A673 (cell line): ENCODE data around the gene TSPYL4.

Source experiments
- EZH2 ChIP-seq: fragments of 200-600 bp; sonication (generic); IDR thresholded peaks from 2 replicates; pipeline ENCODE4 v1.6.1; 2017; ENCODE audit warnings: borderline replicate concordance, low read depth, mild to moderate bottlenecking, mixed read lengths, antibody characterized with exemption, low read length; ENCODE audit not compliant: poor library complexity, severe bottlenecking
- TF ChIP-seq, protein P1 (sequence below): fragments of 300-800, 200-600 bp; sonication (generic); conservative IDR thresholded peaks from 2 replicates; pipeline ENCODE4 v1.5.1; 2017; ENCODE audit warnings: low read depth, mild to moderate bottlenecking, antibody characterized with exemption, low read length, moderate library complexity, mixed read lengths

DNA sequence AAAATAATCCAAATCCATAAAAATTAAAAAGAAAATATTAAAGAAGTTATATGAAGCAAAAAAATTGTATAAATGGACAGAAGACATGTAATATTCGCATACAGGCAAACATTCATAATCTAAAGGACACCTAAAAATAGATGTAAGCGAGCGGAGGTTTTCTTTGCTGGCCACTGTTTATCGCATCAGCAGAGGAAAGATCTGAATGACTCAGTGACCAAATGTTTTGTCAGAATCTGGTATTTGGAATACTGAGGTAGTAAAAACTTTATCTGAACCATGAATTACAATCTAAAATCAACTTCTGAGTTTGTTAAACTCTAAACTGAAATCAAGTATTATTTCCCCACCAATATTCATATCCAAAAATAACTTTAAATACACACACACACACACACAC lies 7.8 kb downstream of the TSPYL4 start:
- TF ChIP-seq, protein P1, sequence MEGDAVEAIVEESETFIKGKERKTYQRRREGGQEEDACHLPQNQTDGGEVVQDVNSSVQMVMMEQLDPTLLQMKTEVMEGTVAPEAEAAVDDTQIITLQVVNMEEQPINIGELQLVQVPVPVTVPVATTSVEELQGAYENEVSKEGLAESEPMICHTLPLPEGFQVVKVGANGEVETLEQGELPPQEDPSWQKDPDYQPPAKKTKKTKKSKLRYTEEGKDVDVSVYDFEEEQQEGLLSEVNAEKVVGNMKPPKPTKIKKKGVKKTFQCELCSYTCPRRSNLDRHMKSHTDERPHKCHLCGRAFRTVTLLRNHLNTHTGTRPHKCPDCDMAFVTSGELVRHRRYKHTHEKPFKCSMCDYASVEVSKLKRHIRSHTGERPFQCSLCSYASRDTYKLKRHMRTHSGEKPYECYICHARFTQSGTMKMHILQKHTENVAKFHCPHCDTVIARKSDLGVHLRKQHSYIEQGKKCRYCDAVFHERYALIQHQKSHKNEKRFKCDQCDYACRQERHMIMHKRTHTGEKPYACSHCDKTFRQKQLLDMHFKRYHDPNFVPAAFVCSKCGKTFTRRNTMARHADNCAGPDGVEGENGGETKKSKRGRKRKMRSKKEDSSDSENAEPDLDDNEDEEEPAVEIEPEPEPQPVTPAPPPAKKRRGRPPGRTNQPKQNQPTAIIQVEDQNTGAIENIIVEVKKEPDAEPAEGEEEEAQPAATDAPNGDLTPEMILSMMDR: no peak
- TF ChIP-seq EZH2: no peak
